Prostate gland (tissue), 2 donors: ENCODE results near the gene PRAF2.

Experiments used
- CTCF ChIP-seq, 4 experiments: fragments of 200-600 bp in 2 of 4; fragments of 450-650 bp in 2 of 4; sonication (generic) in 2 of 4; IDR thresholded peaks; 1 replicate in 3 of 4; 2 replicates in 1 of 4; pipeline ENCODE4 v1.5.1; 2016 to 2019; ENCODE audit warnings: antibody characterized with exemption in 4 of 4, mild to moderate bottlenecking in 2 of 4, moderate library complexity in 2 of 4
- POLR2A ChIP-seq: fragments of 450-650 bp; IDR thresholded peaks from one replicate; pipeline ENCODE4 v1.6.1; 2016; ENCODE audit warnings: antibody characterized with exemption, mild to moderate bottlenecking
- POLR2AphosphoS5 ChIP-seq: sonication (generic); formaldehyde crosslinking; IDR thresholded peaks from one replicate; pipeline ENCODE4 v1.6.1; 2017; ENCODE audit warnings: antibody characterized with exemption

GRCh38 chrX:49043987-49044281 is 29.9 kb downstream of the PRAF2 start:
- TF ChIP-seq POLR2A (no peak), CTCF (IDR thresholded peaks at IDR 0.05) (no peak), POLR2AphosphoS5 (no peak)
